Spleen (tissue), 11 donors: ENCODE results near the gene CAMK1G. TPM values are rescaled to one million over a fixed set of nuclear protein-coding genes. Genes with fewer than 3 reads are reported as not detected.

Source experiments
- DNase-seq: peaks from one replicate; pipeline ENCODE4 v3.0.0-alpha.2; 2020
- H3K27ac ChIP-seq, 8 donors: fragments of 200-600 bp; sonication (generic) in 7 of 8; 1 replicate in 4 of 8; 2 replicates in 4 of 8; pipeline versions ENCODE4 v1.5.0 to v1.8.0; 2016 to 2021; ENCODE audit warnings: inconsistent platforms in 4 of 8, mild to moderate bottlenecking in 4 of 8, moderate library complexity in 1 of 8
- H3K27me3 ChIP-seq, 7 donors: fragments of 200-600 bp; sonication (generic) in 6 of 7; replicated peaks in 1 of 7; 1 replicate in 4 of 7; 2 replicates in 3 of 7; pipeline versions ENCODE4 v1.5.0 to v1.8.0; 2016 to 2021; ENCODE audit warnings: inconsistent platforms in 3 of 7, mild to moderate bottlenecking in 1 of 7
- H3K36me3 ChIP-seq, 6 donors: fragments of 200-600 bp; sonication (generic) in 5 of 6; 1 replicate in 4 of 6; 2 replicates in 2 of 6; pipeline versions ENCODE4 v1.5.0 to v1.8.0; 2016 to 2021; ENCODE audit warnings: inconsistent platforms in 2 of 6
- H3K4me1 ChIP-seq, 6 donors: fragments of 200-600 bp; sonication (generic) in 5 of 6; 1 replicate in 3 of 6; 2 replicates in 3 of 6; pipeline versions ENCODE4 v1.5.0 to v1.8.0; 2016 to 2021; ENCODE audit warnings: inconsistent platforms in 3 of 6
- H3K4me3 ChIP-seq, 8 donors: fragments of 200-600 bp; sonication (generic) in 7 of 8; 1 replicate in 4 of 8; 2 replicates in 4 of 8; pipeline versions ENCODE4 v1.5.0 to v1.8.0; 2016 to 2021; ENCODE audit warnings: inconsistent platforms in 4 of 8, mild to moderate bottlenecking in 4 of 8, moderate library complexity in 2 of 8
- H3K9me3 ChIP-seq, 8 donors: fragments of 200-600 bp; sonication (generic) in 7 of 8; 1 replicate in 4 of 8; 2 replicates in 4 of 8; pipeline versions ENCODE4 v1.5.0 to v1.8.0; 2016 to 2021; ENCODE audit warnings: inconsistent platforms in 4 of 8
- POLR2A ChIP-seq, 3 donors: fragments of 450-650 bp; IDR thresholded peaks; one replicate each; pipeline ENCODE4 v1.5.1; 2017; ENCODE audit warnings: antibody characterized with exemption in 3 of 3, mild to moderate bottlenecking in 1 of 3
- POLR2AphosphoS5 ChIP-seq, 3 donors: sonication (generic); formaldehyde crosslinking; IDR thresholded peaks; one replicate each; pipeline ENCODE4 v1.5.1; 2017; ENCODE audit warnings: antibody characterized with exemption in 3 of 3
- WGBS, 5 donors: extraction: QIAGEN DNeasy Blood & Tissue Kit in 3 of 5; methylation state at CpG; one replicate each; pipeline versions ENCODE4 v1.1.5 to v1.1.7; 2013 to 2018; 5-methylcytosine and 5-hydroxymethylcytosine counted together
- intact Hi-C: fragments of 100-400 bp; cut with DNase I; formaldehyde crosslinking; loops from one replicate; pipeline ENCODE4 v1.15.0; 2023; ENCODE audit warnings: low total_unique reads
- polyA plus RNA-seq, 3 donors: library from polyadenylated mRNA; stranded (reverse); fragments of 200-250 nt; gene quantifications; one replicate each; pipeline ENCODE4 v1.2.1, GENCODE V29; 2013
- total RNA-seq, 7 donors: library from RNA; depleted of rRNA in 3 of 7; stranded (reverse); fragments of >200 nt in 3 of 7; fragmentation: NEBNext Ultra II Directional in 4 of 7; extraction: Animal tissue kit (Norgen Biotek cat#: 25700) in 4 of 7; gene quantifications; one replicate each; pipeline versions ENCODE4 v1.1.0 to v1.2.1, GENCODE V29; 2016 to 2021
- TF ChIP-seq, protein P1 (sequence below), 11 experiments: fragments of 200-600 bp in 7 of 11; fragments of 450-650 bp in 4 of 11; sonication (generic) in 4 of 11; IDR thresholded peaks in 8 of 11; conservative IDR thresholded peaks in 3 of 11; 1 replicate in 7 of 11; 2 replicates in 4 of 11; pipeline versions ENCODE4 v1.4.0 to v1.8.0; 2016 to 2021; ENCODE audit warnings: antibody characterized with exemption in 11 of 11, inconsistent platforms in 4 of 11, mild to moderate bottlenecking in 1 of 11
- donor health status: healthy with polysubstance abuse.
- donor health status: DM: no; HTN: no; CAD: no; lungs with moderate emphysema.
- donor health status: DM: no; HTN: no; CAD: no.
- donor health status: Bipolar disorder and iron deficiency.
- donor health status: healthy.
- donor health status: DM: no; HTN: no; CAD: no.
- donor health status: DM: yes; HTN: yes; CAD: no.

The CAMK1G gene
- total and polyA plus RNA-seq, 10 donors = 0.68 to 12.2 (median 3.0) TPM

DNA sequence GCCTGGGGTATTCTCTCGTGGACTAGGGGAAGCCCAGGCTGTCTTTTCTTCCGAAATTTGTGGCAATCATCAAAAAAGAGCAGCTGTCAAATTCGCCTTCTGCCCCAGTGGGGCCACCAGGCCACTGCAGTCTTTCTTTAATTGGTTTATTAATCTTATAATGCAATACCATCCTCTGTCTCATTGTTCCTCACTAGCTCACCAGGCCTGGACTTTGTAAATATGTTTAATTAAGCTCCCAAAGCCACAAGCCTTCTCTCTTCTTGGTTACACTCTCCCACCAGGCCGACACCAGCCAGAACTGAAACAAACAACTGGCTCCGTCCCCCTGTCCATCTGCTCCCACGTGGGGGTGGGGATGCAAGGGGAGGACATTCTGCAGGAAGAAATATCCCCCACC lies 22.0 kb upstream of the CAMK1G start:
- no peak overlapping the region for H3K27ac ChIP-seq
- TF ChIP-seq POLR2A (IDR thresholded peaks at IDR 0.05) (no peak), POLR2AphosphoS5 (IDR thresholded peaks at IDR 0.05) (no peak)
- TF ChIP-seq, protein P1, sequence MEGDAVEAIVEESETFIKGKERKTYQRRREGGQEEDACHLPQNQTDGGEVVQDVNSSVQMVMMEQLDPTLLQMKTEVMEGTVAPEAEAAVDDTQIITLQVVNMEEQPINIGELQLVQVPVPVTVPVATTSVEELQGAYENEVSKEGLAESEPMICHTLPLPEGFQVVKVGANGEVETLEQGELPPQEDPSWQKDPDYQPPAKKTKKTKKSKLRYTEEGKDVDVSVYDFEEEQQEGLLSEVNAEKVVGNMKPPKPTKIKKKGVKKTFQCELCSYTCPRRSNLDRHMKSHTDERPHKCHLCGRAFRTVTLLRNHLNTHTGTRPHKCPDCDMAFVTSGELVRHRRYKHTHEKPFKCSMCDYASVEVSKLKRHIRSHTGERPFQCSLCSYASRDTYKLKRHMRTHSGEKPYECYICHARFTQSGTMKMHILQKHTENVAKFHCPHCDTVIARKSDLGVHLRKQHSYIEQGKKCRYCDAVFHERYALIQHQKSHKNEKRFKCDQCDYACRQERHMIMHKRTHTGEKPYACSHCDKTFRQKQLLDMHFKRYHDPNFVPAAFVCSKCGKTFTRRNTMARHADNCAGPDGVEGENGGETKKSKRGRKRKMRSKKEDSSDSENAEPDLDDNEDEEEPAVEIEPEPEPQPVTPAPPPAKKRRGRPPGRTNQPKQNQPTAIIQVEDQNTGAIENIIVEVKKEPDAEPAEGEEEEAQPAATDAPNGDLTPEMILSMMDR (IDR thresholded peaks at IDR 0.05 in 8 of 11, conservative IDR thresholded peaks at IDR 0.05 in 3 of 11) = no peak
- no peaks in the 10 kb centered on the region for H3K36me3 ChIP-seq
- 69 to 80% (median 76%) methylated on average over 6 of the region's 6 CpGs for WGBS, 5 donors
- DNase-seq = no peak
- peaks cover 0 to 7% (median 2%) of the 10 kb centered on the region in 6 donors for H3K4me1 ChIP-seq
- H3K27me3 ChIP-seq = peaks cover 0 to 18% (median 8%) of the 10 kb centered on the region in 7 donors
- H3K9me3 ChIP-seq = no peaks in the 10 kb centered on the region
- intact Hi-C loops = no loop called here
- no peak overlapping the region for H3K4me3 ChIP-seq

DNA sequence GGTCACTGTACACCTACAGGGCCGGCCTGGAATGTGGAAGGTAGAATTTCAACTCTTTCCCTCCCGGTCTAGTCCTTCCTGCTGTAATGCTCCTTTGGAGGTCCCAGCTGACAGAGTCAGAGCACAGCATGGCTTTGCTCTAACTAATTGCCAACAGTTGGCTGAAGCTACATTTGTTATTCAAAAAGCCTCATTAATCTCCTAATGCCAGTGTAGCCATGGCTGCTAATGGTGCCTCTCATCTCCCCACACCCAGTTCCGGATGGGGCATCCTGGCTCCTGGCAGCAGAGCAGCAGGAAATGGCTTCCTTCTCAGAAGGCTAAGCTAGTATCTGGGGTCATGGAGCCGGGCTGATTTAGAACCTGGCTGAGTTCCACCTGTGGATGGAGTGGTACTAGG lies 18.7 kb upstream of the CAMK1G start:
- Histone ChIP-seq H3K27me3 (peaks cover 0 to 31% (median 12%) of the 10 kb centered on the region in 7 donors), H3K27ac (no peak overlapping the region), H3K36me3 (no peaks in the 10 kb centered on the region), H3K9me3 (no peaks in the 10 kb centered on the region), H3K4me1 (peaks cover 0 to 15% (median 9%) of the 10 kb centered on the region in 6 donors), H3K4me3 (no peak overlapping the region)
- intact Hi-C loops = no loop called here
- WGBS, 5 donors = 53 to 74% (median 62%) methylated on average over 4 of the region's 4 CpGs
- TF ChIP-seq POLR2AphosphoS5 (IDR thresholded peaks at IDR 0.05) = no peak
- TF ChIP-seq, protein P1 (IDR thresholded peaks at IDR 0.05 in 8 of 11, conservative IDR thresholded peaks at IDR 0.05 in 3 of 11) = no peak
- TF ChIP-seq POLR2A (IDR thresholded peaks at IDR 0.05) = no peak
- DNase-seq = no peak

DNA sequence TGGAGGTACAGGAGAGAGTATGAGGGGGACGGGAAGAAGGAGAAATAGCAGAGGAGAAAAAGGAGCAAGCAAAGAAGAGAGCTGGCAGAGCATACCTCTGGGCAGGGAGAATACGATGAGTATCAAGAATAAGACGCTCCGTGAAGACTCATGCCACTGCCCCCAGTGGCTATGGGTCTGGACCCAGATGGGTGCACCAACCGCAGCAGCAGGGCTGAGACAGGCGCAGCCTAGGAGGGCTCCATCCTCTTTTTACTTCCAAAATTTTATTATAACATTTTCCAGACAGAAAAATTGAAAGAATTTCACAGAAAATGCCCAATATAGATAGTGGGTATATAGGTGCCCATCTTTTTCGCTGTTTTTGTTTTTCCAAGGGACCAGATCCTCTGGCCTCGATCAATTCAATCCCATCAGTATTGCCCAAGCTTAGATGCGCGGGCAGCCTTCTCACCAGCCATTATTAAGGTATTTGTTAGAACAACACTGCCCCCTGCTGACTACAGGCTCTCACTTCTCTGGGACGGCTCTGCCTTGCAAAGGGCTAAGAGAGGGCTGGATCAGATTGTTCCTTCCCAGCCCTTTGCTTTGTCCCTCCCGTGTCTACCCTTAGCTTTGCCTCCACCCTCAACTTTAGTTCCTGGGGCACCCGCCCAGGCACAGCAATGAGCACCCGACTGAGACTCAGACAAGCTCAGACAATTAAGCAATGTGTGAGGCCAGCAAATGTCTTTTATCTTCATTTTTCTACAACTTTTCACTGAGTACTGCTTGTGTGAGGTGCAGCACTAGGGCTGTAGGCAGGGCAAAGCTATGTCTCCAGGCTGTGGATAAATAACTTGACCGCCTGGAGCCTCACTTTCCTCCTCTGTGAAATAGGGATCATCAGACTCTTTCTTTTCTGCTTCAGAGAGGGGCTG lies 17.5 kb upstream of the CAMK1G start:
- 34 to 39% (median 39%) methylated on average over 15 of the region's 15 CpGs for WGBS, 5 donors
- H3K4me1 ChIP-seq = peaks cover 0 to 17% (median 11%) of the 10 kb centered on the region in 6 donors
- H3K9me3 ChIP-seq = no peaks in the 10 kb centered on the region
- H3K27ac ChIP-seq = no peak overlapping the region
- peaks cover 0 to 43% (median 12%) of the 10 kb centered on the region in 7 donors for H3K27me3 ChIP-seq
- peak; percentile 80 for DNase-seq
- TF ChIP-seq, protein P1 (IDR thresholded peaks at IDR 0.05 in 8 of 11, conservative IDR thresholded peaks at IDR 0.05 in 3 of 11) = peak; percentile 14 to 87 (median 65)
- TF ChIP-seq POLR2A (IDR thresholded peaks at IDR 0.05) (no peak), POLR2AphosphoS5 (IDR thresholded peaks at IDR 0.05) (no peak)
- H3K4me3 ChIP-seq = no peak overlapping the region
- intact Hi-C loops = no loop called here
- H3K36me3 ChIP-seq = no peaks in the 10 kb centered on the region

DNA sequence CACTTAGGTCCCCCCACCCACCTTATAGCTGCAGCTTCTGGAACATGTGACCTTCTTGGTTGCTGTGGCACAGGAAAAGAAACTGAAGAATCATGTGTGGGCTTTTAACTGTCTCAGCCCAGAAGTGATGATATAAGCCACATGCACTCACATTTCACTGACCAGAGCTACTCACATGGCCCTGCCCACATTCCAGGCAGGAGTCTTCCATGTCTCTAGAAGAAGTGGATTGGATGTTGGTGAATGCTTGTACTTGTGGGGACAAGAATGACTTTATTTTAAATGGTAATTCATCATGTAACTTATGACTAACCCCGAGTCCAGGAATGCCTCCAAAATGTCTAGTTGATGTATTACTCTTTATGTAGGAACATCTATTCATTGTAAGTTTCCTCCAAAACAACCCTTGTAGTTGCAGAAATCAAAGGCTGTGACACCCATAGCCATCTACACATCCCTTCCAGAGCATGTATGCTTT lies 15.8 kb upstream of the CAMK1G start:
- peaks cover 0 to 17% (median 11%) of the 10 kb centered on the region in 6 donors for H3K4me1 ChIP-seq
- 20 to 44% (median 31%) methylated on average over 1 of the region's 1 CpG for WGBS, 5 donors
- no peak overlapping the region for H3K27ac ChIP-seq
- DNase-seq = no peak
- TF ChIP-seq, protein P1 (IDR thresholded peaks at IDR 0.05 in 8 of 11, conservative IDR thresholded peaks at IDR 0.05 in 3 of 11) = no peak
- TF ChIP-seq POLR2AphosphoS5 (IDR thresholded peaks at IDR 0.05) (no peak), POLR2A (IDR thresholded peaks at IDR 0.05) (no peak)
- no peaks in the 10 kb centered on the region for H3K36me3 ChIP-seq
- H3K9me3 ChIP-seq = no peaks in the 10 kb centered on the region
- peaks cover 0 to 55% (median 12%) of the 10 kb centered on the region in 7 donors for H3K27me3 ChIP-seq
- H3K4me3 ChIP-seq = no peak overlapping the region
- intact Hi-C loops = no loop called here
